HPDE6-E6E7 (cell line): Measurements from ENCODE around the gene ARCN1.

ENCODE experiments used
- DNase-seq: peaks from one replicate; pipeline ENCODE4 v3.0.0; 2011; ENCODE audit warnings: missing footprints; ENCODE audit errors: extremely low spot score

Gene ARCN1

DNA sequence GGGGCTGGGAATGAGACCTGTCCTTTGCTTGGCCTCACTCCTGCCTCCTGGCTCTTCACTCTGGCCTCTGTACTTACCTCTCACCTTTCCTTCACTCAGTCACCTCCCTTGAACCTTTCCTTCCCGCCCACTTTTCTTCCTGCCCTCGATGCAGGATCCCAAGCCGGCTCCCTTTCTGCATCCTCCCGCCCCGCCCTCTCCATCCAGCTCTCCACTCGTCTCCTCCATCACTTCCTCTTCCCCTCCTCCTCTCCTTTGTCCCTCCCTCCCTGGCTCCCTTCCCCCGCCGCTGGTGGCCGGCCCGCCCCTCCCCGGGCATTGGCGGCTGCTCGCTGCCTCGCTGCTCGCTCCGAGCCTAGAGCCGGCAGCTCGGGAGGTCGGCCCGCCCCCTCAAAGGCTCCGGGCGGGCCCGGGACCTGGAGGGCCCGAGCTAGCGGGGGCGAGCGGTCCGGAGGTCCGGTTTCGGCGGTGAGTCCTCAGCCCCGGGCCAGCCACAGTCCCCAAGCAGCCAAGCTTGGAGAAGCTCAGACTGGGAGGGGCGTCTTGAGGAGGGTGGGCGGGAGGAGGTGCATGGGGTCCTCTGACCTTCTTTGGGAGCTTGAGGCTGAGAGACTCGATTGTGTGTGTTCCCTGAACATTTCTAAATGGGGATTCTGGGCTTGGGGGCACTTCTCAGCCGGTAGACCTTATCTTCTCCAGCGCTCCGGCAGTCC is 49.0 kb downstream of the ARCN1 start:
- DNase-seq = peak; percentile 62

DNA sequence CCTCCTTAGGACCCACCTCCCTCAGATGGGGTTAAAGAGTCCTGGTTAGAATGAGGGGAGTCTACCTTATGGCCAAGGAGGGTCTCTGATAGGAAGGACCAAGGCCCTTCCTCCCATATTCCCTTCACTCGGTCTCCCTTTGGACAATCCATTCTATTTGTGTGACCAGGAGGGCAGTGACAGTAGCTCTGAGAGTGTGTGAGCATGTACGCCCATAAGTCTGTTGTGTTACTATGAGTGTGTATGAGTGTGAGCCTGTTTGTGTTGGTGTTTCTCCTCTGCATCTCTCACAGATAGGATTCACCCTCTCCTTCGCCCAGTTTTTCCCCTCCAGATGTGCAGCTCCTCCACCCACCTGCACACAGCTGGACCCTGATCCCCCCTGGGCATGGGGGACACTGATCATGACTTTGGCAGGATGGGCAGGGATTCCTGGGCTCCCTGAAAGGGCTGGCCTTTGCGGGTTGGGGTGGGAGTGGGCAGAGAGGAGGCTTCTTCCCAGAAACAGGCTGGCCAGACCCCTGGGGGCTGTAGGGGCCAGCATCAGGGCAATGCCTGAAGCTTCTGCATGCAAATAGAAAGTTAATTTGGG is 49.7 kb downstream of the ARCN1 start:
- no peak for DNase-seq

DNA sequence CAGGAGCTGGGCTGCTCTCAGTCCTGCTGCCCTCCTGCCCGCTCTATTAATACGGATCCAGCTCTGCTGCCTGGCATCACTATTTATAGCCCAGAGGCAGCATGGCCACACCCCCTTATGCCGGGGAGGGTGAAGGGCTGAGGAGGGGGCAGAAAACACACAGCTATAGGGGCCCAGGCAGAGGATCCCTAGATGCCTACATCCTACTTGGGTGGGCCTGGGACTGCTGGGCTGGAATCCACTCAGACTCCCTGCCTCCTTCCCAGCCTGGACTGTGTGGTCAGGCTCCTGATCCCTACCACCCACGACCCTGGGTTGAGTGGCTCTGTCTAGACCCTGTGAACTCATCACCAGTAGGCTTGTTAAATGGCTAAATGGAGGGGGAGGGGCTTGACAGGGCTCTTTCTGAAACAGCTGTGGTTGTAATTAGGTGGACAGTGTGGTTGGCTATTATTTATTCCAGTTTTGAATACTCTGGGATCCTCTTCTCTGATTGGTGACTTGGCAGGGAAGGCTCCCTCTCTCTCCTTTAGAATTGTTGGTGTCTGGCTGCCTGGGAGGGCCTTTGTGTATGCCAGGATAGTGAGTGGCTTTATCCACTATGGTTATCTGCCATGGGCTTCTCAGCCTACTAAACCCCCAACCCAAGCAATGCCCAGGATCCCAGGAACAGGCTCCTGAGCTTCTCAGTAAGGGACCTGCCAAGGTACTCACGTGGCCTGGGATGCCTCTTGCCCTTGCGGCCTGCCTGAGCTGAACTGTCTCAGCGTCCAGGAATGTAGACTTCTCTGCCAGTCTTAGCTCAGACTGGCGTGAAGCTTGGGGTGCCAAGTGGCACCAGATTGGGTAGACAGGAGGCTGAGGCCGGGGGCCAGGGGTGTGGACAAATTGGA is 50.4 kb downstream of the ARCN1 start:
- peak; percentile 89 for DNase-seq

DNA sequence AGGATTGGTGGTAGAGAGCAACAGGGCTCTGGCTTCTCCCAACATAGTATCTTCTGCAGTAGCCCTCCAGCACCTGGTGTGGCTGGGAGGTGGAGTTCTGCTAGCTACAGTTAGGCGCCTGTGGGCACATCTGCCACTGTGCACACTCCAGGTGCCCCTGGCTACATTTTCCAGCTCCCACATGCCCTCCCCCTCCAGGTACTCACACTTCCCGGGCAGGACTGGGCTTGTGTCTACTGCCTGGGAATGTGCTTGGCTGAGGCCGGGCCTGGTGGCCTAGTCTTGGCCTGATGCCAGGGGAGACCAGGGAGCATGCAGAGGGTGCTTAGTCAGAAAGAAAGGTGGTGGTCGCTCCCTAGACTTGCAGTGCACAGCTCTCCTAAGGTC is 51.1 kb downstream of the ARCN1 start:
- DNase-seq = peak; percentile 78

DNA sequence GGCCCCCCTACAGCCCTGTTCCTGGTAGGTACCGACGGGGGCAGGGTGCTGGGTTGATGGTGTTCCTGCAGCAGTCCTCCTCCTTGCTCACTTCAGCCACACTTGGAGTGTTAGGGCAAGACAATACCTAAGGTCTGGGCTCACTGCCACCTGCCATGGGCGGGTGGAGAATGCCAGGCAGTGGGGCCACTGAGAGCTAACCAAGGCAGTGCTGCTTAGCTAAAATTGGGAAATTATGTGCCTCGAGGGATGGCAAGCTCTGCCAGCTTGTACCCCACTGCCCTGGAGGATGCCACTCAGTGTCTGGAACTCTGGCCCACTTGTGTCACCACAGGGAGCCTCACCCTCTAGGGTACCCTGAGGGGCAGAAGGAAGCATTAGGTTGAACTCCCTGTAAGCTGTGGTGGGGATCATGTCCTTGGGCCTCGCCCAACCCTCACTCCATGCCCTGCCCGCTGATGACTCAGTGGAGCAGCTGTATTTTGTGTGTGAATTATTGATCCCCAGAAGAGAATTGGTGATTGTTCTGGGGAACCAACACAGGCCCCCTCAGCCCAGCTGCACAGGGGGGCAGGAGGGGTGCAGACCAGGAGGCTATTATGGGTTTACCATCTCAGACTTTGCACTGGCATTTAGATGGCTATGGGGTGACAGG is 53.0 kb downstream of the ARCN1 start:
- no peak for DNase-seq

DNA sequence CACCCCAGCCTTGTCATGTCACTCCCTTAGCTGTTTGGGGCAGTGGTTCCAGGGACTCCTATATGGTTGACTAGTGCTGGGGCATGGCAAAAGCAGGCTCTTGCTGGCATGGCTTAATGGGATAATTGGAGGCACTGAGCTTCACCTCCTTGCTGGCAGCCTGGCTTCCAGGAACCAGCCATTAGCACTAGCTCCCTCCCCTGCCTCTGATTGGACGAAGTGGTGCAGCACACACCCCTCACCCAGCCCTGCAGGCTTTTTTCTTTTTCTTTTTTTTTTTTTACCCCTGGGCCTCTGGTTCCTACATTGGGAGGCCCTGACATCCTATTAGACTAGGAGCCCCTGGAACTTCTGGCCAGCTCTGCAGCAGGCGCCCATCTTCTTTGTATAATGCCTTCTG is 53.8 kb downstream of the ARCN1 start:
- no peak for DNase-seq

DNA sequence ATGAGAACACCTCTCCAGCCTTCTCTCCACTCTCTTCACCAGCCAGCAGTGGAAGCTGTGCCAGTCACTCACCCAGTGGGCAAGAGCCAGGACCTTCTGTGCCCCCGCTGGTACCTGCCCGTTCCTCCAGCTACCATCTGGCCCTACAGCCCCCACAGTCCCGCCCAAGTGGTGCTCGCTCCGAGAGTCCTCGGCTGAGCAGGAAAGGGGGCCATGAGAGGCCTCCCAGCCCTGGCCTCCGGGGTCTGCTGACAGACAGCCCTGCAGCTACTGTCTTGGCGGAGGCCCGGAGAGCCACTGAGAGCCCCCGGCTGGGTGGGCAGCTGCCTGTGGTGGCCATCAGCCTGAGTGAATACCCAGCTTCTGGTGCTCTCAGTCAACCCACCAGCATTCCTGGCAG is 55.4 kb downstream of the ARCN1 start:
- no peak for DNase-seq

DNA sequence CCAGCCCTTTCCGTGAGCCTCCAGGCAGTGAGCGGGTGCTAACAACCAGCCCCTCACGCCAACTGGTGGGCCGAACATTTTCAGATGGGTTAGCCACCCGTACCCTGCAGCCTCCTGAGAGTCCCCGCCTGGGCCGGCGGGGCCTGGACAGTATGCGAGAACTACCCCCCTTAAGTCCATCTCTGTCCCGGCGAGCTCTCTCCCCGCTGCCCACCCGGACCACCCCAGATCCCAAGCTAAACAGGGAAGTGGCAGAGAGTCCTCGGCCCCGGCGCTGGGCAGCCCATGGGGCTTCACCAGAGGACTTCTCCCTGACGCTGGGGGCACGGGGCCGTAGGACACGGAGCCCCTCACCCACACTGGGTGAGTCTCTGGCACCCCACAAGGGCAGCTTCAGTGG is 55.8 kb downstream of the ARCN1 start:
- no peak for DNase-seq

DNA sequence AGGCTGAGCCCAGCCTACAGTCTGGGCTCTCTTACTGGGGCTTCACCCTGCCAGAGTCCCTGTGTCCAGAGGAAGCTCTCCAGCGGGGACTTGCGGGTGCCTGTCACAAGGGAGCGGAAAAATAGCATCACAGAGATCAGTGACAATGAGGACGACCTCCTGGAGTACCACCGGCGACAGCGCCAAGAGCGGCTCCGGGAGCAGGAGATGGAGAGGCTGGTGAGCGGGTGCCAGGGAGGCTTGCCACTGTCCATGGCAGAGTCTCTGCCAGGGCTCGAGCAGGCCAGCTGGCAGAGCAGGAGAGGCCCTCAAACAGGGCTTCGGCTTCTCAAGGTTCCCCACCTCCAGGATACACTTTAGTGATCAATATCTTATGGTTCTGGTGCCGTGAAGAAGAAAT is 56.2 kb downstream of the ARCN1 start:
- DNase-seq = no peak

DNA sequence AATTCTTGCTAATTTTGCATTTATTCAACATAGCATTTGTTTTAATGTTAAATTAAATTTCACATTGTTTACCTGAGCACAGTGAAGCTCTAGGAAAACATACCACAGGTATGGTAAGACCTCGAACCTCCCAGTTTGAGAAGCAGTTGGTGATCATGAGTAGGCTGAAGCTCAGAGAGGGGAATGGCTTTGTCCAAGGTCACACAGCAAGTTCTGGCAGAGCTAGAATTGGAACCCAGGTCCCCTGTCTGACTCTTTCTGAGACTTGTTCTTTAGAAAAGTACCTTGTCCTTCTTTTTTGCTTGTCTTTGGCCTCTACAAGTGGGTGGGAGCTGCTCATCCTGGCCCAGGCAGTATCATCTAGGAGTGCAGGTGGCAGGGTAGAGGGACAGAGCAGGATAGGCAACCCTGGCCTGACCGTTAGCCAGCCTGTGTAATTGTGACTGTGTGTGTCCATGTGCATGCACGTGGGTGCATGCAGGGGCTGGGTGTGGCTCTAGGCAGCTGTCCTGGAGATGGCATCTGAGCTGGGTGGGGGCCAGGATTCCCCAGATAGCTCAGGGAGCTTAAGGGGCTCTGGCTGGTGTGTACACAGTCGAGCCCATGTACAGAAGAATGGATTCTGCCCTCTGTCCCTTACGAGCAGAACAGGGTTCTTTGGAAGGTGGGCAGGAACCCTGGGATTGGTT is 56.8 kb downstream of the ARCN1 start:
- DNase-seq = no peak

DNA sequence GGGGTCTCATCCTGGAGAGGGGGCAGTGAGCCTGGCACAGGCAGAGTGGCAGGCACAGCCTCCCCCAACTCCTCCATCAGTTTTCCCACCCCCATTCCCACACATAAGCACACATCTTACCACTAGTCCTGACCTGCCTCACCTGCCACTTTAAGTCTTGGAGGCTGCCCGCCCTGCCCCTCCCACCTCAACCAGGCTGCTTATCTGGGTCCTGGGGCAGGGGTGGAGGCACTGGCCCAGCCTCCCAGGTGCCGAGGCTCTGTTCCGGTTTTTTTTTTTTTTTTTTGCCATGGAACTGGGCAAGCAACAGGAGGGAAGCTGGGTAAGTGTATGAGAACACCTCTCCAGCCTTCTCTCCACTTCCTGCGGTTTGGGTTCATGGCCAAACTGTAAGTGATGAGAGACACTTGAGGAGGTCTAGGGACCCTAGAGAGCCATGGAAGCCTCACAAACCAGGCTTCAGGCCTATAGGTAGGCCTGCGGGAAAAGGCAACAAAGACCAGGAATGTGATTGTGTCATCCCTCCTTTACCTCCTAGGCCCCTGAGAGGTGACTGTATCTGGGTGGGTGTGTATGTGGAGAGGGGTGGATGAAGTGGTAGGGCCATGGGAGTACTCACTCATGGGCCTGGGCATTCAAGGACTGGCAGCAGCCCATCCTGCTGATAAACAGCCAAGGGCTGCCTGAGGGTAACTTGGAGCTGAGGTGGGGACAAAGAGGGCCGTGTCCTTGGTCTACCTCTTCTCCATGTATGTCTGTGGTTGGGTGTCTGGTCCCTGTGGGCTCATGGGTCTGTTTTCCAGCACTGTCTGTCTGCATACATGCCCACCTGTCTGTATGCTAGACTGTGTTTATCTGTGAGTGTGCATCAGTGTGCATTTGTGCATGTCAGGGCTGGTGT is 57.8 kb downstream of the ARCN1 start:
- DNase-seq = no peak

DNA sequence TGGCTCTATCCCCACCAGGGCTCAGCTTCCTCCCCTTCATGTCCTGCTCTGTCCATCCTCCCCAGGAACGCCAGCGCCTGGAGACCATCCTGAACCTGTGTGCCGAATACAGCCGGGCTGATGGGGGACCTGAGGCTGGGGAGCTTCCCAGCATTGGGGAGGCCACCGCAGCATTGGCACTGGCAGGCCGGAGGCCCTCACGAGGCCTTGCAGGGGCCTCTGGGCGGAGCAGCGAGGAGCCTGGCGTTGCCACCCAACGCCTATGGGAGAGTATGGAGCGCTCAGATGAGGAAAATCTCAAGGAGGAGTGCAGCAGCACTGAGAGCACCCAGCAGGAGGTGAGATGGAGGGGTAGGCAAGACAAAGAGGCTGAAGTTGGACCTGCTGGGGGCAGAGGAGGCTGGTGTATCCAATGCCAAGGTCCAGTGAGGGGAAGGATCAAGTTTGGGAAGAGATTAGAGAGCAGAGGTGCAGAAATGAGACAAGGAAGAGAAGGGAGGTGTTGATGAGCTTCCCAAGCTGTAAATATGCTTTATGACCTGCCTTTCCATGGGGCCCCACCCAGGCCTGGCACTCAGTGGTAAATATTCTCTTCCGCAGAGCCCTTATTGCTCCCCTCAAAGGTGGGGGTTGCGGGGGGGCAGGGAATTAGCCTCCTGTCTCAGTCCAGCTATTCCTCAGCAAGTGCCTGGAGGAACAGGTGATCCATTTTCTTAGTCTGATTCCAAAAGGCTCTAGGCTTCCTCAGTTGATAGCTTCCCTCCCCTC is 59.1 kb downstream of the ARCN1 start:
- DNase-seq = no peak

DNA sequence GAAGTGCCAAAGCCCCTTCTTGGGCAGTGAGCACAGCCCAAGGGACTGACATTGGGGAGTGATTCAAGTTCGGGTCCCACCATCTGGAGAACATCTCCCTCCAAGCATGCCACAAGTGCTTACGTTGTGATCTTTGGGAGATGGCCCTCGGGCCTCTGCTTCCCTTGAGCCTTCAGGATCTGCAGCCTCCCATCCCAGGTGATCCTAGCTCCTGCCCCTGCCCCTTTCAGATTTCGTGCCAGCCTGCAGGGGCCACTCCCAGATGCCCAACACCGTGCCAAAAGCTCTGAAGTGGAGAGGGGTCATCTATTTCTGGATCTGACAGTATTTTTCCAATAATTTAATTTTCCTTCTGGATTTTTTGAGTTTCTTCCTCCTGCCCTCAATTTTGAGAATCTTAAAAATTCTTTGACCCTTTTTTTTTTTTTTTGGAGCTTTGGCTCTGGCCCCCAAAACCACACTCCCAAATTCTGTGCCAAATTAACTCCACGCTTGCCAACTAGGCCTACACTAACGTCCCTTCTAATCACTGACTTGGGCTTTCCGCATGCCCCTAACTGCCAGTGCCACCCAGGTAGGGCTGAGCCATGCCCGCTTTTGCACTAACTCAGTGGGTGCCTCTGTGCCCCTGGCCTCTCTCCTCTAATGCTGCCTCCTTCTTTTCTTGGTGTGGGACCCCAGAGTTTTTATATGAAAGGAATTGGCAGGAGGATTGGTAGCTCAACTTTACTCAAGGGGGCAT is 60.5 kb downstream of the ARCN1 start:
- DNase-seq = no peak

DNA sequence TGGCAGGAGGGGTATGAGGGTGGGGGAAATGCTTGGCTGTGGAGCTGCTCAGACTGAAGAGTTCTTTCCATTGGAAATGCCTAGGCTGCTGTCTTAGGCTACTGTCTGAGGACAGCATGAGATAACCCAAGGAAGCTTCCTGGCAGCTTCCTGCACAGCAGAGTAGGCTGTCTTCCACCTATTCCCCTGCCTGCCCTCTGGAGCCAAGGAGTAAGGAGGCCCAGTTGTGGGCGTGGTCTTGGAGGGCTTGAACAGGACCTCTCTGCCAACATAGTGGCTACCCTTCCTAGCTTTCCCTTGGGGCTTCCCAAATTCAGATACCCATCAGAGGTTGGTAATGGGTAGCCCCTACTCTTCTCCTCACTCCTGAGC is 61.1 kb downstream of the ARCN1 start:
- DNase-seq = no peak

DNA sequence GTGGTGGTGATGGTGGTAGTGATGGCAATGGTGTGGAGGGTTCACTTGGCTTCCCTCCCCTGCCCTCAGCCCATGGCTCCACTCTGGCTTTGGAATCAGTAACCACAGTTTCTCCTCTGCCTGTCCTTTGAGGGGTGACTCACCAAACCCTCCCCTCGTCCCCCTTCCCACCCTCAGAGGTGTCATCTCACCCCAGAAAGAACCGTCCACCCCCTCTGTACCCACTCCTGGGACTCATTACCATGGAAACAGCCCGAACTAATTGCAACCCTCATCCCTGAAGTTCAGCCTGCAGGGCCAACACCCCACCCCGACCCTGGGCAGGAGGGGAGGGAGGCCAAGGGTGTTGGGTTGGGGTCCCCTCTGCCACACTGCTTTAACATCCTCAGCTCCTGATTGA is 61.8 kb downstream of the ARCN1 start:
- no peak for DNase-seq

DNA sequence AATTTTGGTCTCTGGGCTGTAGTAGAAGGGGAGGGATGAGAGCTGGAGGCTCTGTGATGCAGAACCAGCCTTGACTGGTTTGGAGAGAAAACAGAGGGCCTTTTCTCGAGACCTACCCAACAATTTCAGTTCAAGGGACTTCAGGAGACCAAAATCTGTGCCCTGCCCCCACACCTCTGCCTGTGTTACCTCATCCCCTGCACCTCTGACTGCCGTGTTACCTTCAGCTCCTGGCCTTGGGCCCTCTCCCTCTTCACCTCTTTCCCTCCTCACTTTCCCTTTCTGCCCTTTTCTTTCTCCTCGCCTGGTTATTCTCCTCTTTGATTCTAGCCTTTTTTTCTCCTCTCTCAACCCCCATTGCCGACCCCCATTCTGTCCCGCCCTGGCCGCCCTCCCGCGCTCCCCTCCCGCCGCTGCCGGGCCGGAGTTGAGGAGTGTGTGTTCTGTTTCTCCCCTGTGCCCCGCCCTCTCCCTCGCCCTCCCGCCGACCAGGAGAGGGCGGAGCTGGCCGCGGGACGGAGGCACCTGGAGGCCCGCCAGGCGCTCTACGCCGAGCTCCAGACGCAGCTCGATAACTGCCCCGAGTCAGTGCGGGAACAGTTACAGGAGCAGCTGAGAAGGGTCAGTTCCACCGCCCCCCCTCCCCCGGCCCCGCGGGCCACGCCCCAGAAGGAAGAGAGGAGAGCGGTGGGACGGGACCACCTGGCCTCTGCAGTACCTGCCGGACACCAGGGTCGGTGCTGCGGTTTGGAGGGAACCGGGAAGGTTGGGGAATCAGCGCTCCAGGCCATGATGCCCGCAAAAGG is 62.4 kb downstream of the ARCN1 start:
- DNase-seq = no peak

DNA sequence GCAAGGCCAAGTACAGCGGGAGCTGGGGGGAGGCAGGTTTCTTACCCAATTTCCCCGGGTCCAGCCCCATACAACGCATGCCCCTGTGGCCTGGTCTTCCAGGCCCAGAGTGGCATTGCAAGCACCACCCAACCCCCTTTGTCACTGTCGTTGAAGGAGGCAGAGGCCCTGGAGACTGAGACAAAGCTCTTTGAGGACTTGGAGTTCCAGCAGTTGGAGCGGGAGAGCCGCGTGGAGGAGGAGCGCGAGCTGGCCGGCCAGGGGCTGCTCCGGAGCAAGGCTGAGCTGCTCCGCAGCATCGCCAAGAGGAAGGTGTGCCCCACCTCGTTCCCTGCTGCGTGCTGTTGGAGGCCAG is 63.0 kb downstream of the ARCN1 start:
- no peak for DNase-seq

DNA sequence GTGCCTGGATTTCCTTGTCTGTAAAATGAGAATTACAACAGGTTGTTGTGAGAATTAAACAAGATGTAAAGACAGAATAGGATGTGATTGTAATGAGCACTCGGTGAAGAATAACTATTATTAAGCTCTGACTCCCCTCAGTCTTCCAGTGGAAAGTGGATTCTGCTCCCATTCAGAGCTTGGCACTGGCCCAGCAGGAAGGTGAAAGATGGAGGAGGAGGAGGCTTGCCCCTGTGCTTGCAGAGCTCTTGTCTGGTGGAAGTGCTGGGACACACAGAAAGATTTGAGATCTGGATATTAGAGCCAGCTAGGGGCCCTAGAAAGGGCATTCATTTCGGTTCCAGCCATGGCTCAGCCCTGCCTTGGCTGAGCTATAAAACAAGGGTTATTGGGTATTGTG is 63.4 kb downstream of the ARCN1 start:
- DNase-seq = no peak
